ENCODE measurements around the gene SERPINB1.

DNA sequence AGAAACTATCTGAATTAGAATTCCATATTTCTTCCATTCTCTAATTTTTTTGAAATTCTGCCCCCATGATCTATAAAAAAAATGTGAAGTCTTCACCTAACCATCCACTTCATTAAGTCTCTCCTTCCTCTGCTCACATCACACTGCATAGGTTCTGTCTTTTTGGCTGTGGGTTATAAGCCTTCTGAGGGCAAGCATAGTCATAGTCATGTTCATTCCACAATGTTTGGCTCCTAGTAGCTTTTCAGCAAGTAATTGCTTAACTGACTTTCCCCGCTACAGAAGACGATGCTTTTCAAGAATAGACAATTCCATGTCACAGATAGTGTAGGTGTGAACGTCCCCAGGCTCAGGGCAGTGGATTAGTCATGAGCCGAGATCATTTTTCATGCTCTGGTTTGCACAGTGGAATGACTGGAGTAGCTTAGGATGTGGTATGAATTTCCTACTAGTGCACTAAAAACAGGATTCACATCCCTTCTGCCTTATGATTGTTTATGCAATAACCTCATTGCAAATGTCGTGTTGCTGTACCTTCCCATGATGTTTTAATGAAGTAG, 47.4 kb downstream of the SERPINB1 start:
- TF ChIP-seq POLR2AphosphoS5 (IDR thresholded peaks at IDR 0.05; ENCODE audit: low read depth) = no peak
- TF ChIP-seq CTCF (conservative IDR thresholded peaks at IDR 0.05; ENCODE audit: low read depth in 2 of 2) = no peak
- no peak for TF ChIP-seq REST (IDR thresholded peaks at IDR 0.05; ENCODE audit: unreplicated experiment)
- no peak for TF ChIP-seq EZH2 (IDR thresholded peaks at IDR 0.05; ENCODE audit: low read depth, unreplicated experiment)
- no peak for TF ChIP-seq EZH2phosphoT487 (IDR thresholded peaks at IDR 0.05; ENCODE audit: unreplicated experiment)
- TF ChIP-seq JUNB (IDR thresholded peaks at IDR 0.05; ENCODE audit: unreplicated experiment) = no peak

All from GM23338 (cell line).